ENCODE measurements around the gene MGME1. TPM values are rescaled to one million over a fixed set of nuclear protein-coding genes. Genes with fewer than 3 reads are reported as not detected.

The MGME1 gene
- total and polyA plus RNA-seq, 2 of the 13 experiments (the other 11 are each of a cell fraction or from before 2014, with no cell fraction given), result 36.7 to 66.6 TPM

GRCh38 chr20:18007534-18008292 lies 38.9 kb downstream of the MGME1 start (continued):
- TF ChIP-seq THYN1 (CRISPR knock-in tag; IDR thresholded peaks at IDR 0.05; ENCODE audit: borderline replicate concordance, low read depth), result no peak
- no peak for TF ChIP-seq ZNF256 (CRISPR knock-in tag; conservative IDR thresholded peaks at IDR 0.05)
- no peak for TF ChIP-seq ZNF234 (CRISPR knock-in tag; conservative IDR thresholded peaks at IDR 0.05)
- peak; percentile 41; the same call in 1 of the 2 replicates for TF ChIP-seq MYC (CRISPR knock-in tag; IDR thresholded peaks at IDR 0.05; ENCODE audit: borderline replicate concordance)
- no peak for TF ChIP-seq ONECUT2 (CRISPR knock-in tag; IDR thresholded peaks at IDR 0.05)
- TF ChIP-seq RELA (CRISPR knock-in tag; IDR thresholded peaks at IDR 0.05), result no peak
- TF ChIP-seq NCOA2 (CRISPR knock-in tag; IDR thresholded peaks at IDR 0.05), result no peak
- TF ChIP-seq NFKBIZ (CRISPR knock-in tag; IDR thresholded peaks at IDR 0.05), result no peak
- TF ChIP-seq ZIK1 (CRISPR knock-in tag; IDR thresholded peaks at IDR 0.05; ENCODE audit: borderline replicate concordance, low read depth), result no peak
- TF ChIP-seq GLMP (CRISPR knock-in tag; IDR thresholded peaks at IDR 0.05; ENCODE audit: borderline replicate concordance), result no peak
- TF ChIP-seq NPAS2 (CRISPR knock-in tag; IDR thresholded peaks at IDR 0.05; ENCODE audit: borderline replicate concordance), result no peak
- TF ChIP-seq, protein P1, sequence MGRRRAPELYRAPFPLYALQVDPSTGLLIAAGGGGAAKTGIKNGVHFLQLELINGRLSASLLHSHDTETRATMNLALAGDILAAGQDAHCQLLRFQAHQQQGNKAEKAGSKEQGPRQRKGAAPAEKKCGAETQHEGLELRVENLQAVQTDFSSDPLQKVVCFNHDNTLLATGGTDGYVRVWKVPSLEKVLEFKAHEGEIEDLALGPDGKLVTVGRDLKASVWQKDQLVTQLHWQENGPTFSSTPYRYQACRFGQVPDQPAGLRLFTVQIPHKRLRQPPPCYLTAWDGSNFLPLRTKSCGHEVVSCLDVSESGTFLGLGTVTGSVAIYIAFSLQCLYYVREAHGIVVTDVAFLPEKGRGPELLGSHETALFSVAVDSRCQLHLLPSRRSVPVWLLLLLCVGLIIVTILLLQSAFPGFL (CRISPR knock-in tag; IDR thresholded peaks at IDR 0.05), result no peak
- no peak for TF ChIP-seq ZEB1 (IDR thresholded peaks at IDR 0.05; ENCODE audit: insufficient replicate concordance, low read depth)
- no peak for TF ChIP-seq ZNF577 (CRISPR knock-in tag; IDR thresholded peaks at IDR 0.05; ENCODE audit: borderline replicate concordance, low read depth)
- TF ChIP-seq ZFYVE20 (CRISPR knock-in tag; IDR thresholded peaks at IDR 0.05; ENCODE audit: borderline replicate concordance, low read depth), result no peak
- TF ChIP-seq, protein P2, sequence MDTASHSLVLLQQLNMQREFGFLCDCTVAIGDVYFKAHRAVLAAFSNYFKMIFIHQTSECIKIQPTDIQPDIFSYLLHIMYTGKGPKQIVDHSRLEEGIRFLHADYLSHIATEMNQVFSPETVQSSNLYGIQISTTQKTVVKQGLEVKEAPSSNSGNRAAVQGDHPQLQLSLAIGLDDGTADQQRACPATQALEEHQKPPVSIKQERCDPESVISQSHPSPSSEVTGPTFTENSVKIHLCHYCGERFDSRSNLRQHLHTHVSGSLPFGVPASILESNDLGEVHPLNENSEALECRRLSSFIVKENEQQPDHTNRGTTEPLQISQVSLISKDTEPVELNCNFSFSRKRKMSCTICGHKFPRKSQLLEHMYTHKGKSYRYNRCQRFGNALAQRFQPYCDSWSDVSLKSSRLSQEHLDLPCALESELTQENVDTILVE (CRISPR knock-in tag; IDR thresholded peaks at IDR 0.05), result no peak
- TF ChIP-seq MAX (IDR thresholded peaks at IDR 0.05), result peak; percentile 32; the same call in 1 of the 2 replicates
- no peak for TF ChIP-seq ZNF670 (CRISPR knock-in tag; IDR thresholded peaks at IDR 0.05; ENCODE audit: borderline replicate concordance)
- TF ChIP-seq NONO (IDR thresholded peaks at IDR 0.05), result no peak
- no peak for TF ChIP-seq NONO (CRISPR knock-in tag; conservative IDR thresholded peaks at IDR 0.05)
- TF ChIP-seq ZBTB39 (CRISPR knock-in tag; IDR thresholded peaks at IDR 0.05), result no peak
- no peak for TF ChIP-seq KDM4B (CRISPR knock-in tag; IDR thresholded peaks at IDR 0.05)
- TF ChIP-seq SRSF4 (IDR thresholded peaks at IDR 0.05; ENCODE audit: low read depth, low read length, poor library complexity, severe bottlenecking), result no peak
- TF ChIP-seq JDP2 (CRISPR knock-in tag; IDR thresholded peaks at IDR 0.05; ENCODE audit: borderline replicate concordance), result no peak
- TF ChIP-seq ZNF556 (CRISPR knock-in tag; IDR thresholded peaks at IDR 0.05; ENCODE audit: borderline replicate concordance), result peak; percentile 76; the same call in 1 of the 2 replicates

All from HepG2 (cell line).